GM19099 (cell line): Measurements from ENCODE around the gene ZBTB49.

Experiments
- POLR2A ChIP-seq: IDR thresholded peaks from 3 replicates; pipeline ENCODE4 v1.6.1; 2011; ENCODE audit warnings: low read depth; ENCODE audit not compliant: insufficient read length; ENCODE audit errors: extremely low read depth

The ZBTB49 gene

DNA sequence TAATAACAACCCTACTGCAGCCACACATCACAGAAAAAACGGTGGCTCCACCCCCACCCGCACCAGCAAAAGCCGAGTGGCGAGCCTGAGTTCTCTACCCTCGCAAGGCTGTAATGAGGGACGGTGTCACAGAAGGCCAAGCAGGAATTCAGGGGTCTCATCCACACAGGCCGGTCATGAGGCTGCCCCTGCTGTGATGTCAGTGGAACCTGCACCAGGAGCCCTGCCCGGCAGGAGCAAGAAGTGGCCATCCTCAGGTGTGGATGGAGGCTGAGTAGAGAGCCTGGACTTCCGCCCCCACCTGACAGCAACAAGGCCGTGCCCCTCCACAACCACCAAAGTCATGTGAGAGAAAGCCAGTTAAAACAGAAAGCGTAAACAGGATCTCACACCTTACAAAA is 20.7 kb upstream of the ZBTB49 start:
- TF ChIP-seq POLR2A = no peak

DNA sequence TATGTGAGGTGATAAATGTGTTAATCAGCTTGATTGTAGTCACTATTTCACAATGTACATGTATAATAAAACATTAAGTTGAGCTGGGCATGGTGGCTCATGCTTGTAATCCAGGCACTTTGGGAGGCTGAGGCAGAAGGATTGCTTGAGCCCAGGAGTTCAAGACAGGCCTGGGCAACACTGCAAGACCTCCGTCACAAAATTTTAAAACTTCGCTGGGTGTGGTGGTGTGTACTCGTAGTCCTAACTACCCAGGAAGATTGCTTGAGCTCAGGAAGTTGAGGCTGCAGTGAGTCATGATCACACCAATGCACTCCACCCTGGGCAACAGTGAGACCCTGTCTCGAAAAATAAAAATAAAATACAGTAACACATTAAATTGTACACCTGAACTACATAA is 20.2 kb upstream of the ZBTB49 start:
- TF ChIP-seq POLR2A = no peak

DNA sequence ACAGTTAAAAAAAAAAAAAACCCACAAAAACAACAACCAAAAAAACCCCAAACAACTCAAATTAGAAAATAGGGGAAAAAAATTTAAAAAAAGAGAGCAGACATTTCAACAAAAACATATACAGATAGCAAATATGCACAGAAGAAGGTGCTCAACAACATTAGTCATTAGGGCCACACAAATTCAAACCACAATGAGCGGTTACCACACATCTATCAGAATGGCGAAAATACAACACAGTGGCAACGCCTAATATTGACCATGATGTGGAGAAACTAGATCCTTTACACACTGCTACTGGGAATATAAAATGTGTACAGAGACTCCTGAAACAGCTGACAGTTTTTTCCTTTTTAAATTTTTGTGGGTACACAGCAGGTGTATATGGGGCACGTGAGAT is 19.5 kb upstream of the ZBTB49 start:
- TF ChIP-seq POLR2A = no peak

DNA sequence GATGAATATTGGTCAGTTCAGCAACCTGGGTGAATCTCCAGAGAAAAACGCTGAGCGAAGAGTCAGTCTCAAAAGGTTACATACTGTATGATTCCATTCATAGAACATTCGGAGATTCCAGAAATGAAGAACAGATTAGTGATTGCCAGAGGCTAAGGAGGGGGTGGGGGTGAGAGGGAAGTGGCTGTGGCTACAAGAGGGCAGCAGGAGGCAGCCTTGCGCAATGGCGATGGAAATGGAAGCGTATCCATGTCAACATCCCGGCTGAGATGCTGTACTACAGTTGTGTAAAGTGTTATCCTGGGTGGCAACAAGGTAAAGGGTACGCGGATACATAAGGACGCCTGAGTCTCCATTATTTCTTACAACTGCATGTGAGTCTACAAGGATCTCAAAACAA is 18.1 kb upstream of the ZBTB49 start:
- TF ChIP-seq POLR2A = no peak

DNA sequence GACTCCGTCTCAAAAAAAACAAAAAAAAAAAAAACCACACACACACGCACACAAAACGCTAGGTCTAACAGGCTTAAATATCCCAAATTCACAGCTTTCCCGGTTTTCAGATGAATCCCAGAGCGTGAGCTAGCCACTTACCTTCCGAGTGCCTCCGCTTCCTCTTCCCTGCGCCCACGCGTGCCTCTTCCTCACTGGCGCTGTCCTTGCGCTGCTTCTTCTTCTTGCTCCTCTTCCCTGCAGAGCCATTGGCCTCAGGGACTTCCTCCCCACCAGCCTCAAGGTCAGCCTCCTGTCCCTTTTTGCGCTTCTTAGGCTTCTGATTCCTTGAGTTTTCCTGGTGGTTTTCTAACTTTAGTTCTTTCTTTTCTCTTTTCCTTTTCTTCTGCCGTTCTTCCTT is 15.8 kb upstream of the ZBTB49 start:
- no peak for TF ChIP-seq POLR2A

DNA sequence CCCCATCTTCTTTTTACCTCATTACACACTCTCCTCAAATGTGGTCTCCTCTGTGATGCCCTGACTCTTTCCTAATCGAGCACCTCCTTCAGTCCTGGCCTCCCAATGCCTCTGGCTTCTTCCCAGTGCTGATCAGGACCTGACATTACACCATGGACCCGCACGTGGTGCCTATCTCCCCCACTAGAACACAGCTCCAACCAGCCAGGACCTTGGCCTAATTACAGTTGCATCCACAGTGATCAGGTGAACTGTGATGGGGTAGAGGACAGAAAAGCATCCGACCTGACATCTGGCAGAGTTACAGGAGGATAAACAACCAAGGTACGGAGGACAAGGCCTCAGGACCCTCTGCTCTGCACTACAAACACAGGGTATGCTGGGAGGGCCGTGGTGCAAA is 12.5 kb upstream of the ZBTB49 start:
- no peak for TF ChIP-seq POLR2A

DNA sequence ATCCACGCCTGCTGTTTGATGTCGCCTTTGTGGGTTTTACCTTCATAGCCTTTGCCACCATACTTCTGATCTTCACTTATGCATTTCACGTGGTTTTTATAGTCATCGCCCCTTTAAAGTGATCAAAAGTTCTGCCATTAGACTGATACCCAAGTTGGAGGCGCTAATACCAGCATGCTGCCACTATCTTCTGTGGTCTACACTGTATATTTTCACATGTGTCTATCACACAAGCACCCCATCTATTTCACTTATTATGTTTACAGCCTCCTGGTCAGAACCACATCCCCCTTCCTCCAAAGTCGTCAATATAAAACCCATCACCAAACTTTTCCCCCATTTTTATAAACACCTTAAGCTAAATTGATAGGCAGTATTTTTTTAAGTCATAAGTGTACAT is 8.3 kb upstream of the ZBTB49 start:
- TF ChIP-seq POLR2A = no peak

DNA sequence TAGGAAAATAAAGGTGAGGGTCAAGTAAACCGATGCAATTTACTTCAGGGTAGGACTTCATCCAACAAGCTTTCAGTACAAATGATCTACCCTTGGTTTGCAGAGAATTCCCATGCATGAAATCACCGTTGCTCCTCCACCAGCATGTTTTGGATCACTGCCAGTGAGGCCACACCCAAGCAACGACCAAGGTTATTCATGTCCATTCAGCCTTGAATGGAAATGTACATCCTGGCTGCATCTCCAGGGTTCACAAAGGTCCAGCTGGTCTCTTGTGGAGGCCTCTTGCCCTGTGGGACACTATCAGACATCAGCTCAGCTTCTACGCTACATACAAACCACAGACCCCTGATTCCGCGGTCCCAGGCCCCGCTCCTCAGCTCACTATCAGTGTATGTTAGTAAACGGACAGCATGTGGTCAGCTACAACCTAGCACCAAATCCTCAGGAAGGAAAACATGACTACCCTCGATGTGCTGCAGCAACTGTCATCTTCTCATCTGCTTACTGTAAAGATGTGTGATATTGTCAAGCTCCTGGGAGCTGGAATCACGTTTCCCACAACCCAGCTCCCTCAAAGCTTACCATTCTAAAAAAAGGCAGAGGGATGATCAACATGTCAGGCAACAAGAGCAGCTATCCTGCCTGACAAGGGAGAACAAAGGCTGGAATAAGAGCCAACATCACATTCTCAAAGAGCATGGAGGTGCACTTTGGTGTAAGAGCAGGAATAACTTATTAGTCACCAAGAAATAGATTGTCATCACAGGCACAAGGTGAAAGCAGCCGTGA is 5.0 kb upstream of the ZBTB49 start:
- no peak for TF ChIP-seq POLR2A

DNA sequence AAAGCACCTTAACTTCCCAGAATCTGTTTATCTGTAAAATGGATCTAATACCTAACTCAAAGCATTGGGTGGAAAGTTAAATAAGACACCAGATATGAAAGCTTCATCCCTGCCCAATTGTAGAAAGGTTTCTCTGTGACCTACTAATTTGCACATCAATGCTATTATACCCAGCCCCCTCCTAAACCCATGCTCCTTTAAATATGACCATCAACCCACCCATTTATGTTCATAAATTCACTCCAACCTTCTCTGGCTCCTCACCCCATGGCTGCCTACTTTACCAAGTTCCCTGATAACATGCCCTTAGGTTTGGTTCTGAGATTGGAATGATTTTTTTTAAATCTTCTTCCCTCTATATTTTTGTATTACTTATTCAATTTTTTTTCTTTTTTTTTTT is 2.0 kb upstream of the ZBTB49 start:
- TF ChIP-seq POLR2A = no peak

DNA sequence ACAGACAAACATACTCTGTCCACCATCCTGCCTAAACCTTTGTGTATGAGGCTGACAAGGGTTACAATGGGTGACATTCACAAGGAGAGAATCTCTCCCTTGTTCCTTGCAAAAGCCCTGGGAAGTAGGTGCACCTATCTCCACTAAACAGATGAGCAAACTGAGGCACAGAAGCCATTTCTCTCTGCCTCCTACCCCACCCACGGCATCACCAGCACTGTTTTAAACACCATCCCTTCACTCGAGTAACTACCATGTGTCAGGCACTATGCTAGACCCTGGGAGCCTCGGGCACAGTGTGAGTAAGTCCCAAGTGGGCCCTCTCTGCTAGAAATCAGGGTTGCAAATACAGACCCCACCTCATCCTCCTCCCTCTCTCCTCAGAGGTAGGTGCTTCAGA is 996 bp upstream of the ZBTB49 start:
- no peak for TF ChIP-seq POLR2A

DNA sequence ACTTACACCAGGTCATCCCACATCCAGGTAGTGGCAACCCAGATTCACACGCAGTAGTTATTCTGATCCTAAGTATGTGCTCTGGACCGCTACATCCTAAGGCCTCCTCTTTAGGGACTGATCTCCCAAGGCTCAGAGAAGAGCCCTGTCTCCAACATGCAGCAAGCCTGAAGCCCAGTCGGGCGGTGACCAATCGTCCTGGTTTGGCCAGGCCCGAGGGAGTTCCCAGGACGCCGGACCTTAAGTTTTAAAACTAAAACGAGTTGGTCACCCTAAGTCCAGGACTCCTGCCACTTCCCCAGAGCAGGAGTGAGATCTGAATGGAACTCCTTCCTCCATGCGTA is 482 bp upstream of the ZBTB49 start:
- TF ChIP-seq POLR2A = no peak

DNA sequence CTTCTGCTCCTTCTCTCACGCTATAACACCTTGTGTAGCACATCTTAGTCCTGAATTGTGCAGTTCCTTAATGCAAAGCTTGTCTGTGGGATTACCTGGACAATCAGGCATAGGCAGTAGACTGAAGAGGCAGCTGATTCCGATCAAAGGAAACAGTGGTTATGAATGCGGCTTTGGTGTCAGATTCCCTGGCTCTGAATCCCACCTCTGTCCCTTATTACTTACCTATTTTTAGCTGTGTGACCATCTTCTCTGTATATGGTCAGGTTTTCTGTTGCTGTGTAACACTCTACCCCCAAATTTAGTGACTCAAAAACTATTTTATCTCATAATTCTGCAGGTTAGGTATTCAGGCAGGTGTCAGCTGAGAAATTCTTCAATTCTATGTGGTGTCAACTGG is 3.2 kb downstream of the ZBTB49 start:
- no peak for TF ChIP-seq POLR2A

DNA sequence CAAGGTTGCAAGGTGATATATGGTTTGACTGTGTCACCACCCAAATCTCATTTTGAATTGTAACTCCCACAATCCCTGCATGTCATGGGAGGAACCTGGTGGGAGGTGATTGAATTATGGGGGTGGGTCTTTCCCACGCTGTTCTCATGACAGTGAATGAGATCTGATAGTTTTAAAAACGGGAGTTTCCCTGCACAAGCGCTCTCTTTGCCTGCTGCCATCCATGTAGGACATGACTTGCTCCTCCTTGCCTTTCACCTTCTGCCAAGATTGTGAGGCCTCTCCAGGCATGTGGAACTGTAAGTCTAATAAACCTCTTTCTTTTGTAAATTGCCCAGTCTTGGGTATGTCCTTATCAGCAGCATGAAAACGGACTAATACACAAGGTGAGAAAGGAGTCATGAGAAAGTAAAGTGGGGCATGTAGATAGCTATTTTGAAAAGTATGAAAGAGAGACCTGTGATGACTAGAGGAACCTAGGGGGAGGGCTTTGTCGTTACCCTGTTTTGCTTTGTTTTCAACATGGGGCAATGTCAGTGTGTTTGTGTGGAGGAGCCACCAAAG is 6.3 kb downstream of the ZBTB49 start:
- no peak for TF ChIP-seq POLR2A

DNA sequence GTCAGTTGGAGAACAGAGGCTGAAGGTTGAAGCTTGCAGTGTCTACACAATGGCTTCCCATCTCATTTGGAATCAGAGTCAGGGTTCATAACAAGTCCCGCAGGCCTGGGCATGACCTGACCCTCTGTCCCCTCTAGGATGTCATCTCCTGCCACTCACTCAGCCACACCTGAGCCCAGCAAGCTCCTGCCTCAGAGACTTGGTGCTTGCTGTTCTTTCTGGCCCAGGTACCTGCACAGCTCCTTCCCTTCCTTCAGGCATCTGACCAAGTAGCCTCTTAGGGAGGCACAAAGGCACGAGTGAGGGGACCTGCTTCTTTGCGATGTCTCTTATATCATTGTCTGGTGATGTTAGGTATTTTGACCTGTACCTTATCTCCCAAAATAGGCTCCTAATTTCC is 9.0 kb downstream of the ZBTB49 start:
- no peak for TF ChIP-seq POLR2A

DNA sequence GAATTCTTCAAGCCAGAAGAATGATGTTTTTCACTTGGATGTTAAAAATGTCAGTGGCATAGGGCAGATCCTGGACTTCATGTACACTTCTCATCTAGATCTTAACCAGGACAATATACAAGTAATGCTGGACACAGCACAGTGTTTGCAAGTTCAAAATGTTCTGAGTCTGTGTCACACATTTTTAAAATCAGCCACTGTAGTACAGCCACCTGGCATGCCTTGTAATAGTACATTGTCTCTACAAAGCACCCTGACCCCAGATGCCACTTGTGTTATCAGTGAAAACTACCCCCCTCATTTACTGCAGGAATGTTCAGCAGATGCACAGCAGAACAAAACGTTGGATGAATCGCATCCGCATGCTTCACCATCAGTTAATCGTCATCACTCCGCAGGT is 11.9 kb downstream of the ZBTB49 start:
- TF ChIP-seq POLR2A = no peak

DNA sequence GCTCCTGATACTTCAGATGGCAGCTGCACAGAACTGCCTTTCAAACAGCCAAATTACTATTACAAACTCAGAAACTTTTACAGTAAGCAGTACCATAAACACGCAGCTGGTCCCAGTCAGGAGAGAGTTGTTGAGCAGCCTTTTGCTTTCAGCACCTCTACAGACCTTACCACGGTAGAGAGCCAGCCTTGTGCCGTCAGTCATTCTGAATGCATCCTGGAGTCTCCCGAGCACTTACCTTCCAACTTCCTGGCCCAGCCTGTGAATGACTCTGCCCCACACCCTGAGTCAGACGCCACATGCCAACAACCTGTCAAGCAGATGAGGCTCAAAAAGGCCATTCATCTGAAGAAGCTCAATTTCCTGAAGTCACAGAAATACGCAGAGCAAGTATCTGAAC is 12.4 kb downstream of the ZBTB49 start:
- TF ChIP-seq POLR2A = no peak

DNA sequence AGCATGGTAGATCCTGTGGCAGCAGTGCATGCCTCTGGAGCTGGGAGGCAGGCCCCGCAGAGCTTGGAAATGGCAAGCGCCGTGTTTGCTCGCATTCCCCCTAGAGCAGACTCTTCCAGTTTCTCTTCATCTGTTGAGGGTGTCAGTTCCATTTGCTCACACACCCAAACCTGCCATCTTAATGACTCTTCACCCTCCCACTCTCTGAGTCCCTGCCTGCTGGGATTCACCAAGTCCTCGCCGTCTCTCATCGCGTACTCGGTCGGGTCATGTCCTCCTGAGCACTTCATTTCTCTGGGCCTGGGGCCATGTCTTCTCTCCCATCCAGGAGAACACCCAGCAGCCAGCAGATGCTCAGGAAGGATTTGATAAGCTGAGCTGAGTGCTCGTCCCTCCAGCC is 16.9 kb downstream of the ZBTB49 start:
- TF ChIP-seq POLR2A = no peak

DNA sequence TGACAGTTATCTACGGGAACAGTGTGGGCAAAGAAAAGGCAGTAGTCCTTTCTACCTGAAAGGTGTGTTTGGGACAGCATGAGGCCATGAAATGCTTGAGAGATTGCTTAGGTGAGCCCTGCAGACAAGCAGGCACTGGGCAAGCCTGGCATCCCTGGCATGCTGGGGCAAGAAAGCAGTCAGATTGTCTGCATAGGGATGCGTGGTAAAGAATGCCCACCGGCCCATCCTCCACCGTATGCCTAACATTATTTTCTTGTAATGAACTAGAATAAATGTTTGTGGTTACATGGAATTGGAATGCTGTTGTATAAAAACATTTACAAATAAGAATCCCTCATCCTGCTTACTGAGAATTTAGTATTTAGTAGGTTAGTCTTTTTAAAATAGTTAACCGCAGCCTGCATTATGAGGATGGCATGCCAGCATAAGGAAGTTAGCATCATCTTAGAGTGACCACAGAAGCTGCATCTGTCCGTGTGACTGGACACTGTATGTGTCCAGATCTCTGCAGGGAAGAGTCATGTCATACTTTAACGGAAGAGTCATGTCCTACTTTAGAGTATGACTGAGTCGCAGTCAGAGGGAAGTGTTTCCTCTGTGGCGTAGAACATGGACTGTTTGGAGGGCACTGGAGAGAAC is 18.9 kb downstream of the ZBTB49 start:
- no peak for TF ChIP-seq POLR2A

DNA sequence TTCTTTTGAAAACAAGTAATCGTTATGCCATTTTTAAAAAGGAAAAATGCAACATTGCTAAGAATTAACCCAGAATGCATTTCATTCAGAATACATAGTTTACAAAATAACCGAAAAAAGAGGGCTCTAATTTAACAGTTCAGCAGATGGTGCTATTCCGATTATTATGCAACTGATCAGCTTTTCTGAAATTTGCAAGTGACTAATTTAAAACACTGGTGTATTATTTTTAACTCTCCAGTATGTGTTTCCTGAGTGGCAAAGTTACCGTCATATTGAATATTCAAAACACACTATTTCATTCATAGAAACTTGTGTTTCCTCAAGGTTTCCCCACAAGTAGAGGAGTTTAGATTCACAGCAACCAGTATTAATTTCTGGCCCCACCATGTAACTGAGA is 21.1 kb downstream of the ZBTB49 start:
- TF ChIP-seq POLR2A = no peak
